MCF 10A (cell line): ENCODE data around the gene NEIL3. TPM values are rescaled to one million over a fixed set of nuclear protein-coding genes. Genes with fewer than 3 reads are reported as not detected.

Experiments used
- BruUV-seq: library from RNA; stranded (reverse); fragments of 400-500 nt; replicated peaks from 2 replicates; lab custom pipeline; 2021; lab: Mats Ljungman, UMichigan
- CTCF ChIA-PET: fragments of 300-600 bp; sonication (Branson Sonifier 250); formaldehyde crosslinking; extraction: SDS; loops from one replicate; lab custom pipeline; 2021; ENCODE audit warnings: antibody characterized with exemption, inconsistent platforms; lab: Yijun Ruan, JAX
- POLR2A ChIA-PET: fragments of 300-600, 350-650 bp; sonication (Branson Sonifier 250); formaldehyde crosslinking; extraction: SDS; loops from one replicate; lab custom pipeline; 2020; ENCODE audit warnings: antibody characterized with exemption, inconsistent platforms; lab: Yijun Ruan, JAX
- DNase-seq: peaks from one replicate; pipeline ENCODE4 v3.0.0-alpha.2; 2018; ENCODE audit not compliant: unreplicated experiment
- H3K27ac Mint-ChIP-seq: one replicate; pipeline ENCODE4 v1.8.0; 2022; ENCODE audit warnings: mild to moderate bottlenecking, low read depth, mixed read lengths; ENCODE audit not compliant: unreplicated experiment
- H3K27me3 Mint-ChIP-seq: one replicate; pipeline ENCODE4 v1.8.0; 2022; ENCODE audit warnings: mixed read lengths; ENCODE audit not compliant: insufficient read depth, unreplicated experiment
- H3K36me3 Mint-ChIP-seq: one replicate; pipeline ENCODE4 v1.8.0; 2022; ENCODE audit warnings: mild to moderate bottlenecking, moderate library complexity, mixed read lengths; ENCODE audit not compliant: insufficient read depth, unreplicated experiment
- H3K4me1 Mint-ChIP-seq: one replicate; pipeline ENCODE4 v1.8.0; 2022; ENCODE audit warnings: mixed read lengths; ENCODE audit not compliant: insufficient read depth, unreplicated experiment
- H3K4me3 Mint-ChIP-seq: one replicate; pipeline ENCODE4 v1.8.0; 2022; ENCODE audit warnings: mild to moderate bottlenecking, moderate library complexity, mixed read lengths; ENCODE audit not compliant: unreplicated experiment
- H3K9me3 Mint-ChIP-seq: one replicate; pipeline ENCODE4 v1.8.0; 2022; ENCODE audit warnings: mixed read lengths; ENCODE audit not compliant: unreplicated experiment
- CTCF ChIP-seq: fragments of 200-600 bp; IDR thresholded peaks from one replicate; pipeline ENCODE4 v1.8.0; 2022; ENCODE audit warnings: antibody characterized with exemption, mild to moderate bottlenecking; ENCODE audit not compliant: unreplicated experiment
- intact Hi-C: fragments of 100-400 bp; cut with micrococcal nuclease; formaldehyde crosslinking; loops from 2 replicates; pipeline ENCODE4 v1.14.1; 2022
- total RNA-seq: library from RNA; stranded (reverse); gene quantifications from 2 replicates; pipeline ENCODE4 v1.2.3, GENCODE V29; 2022

NEIL3 gene
- total RNA-seq, 1 experiment from 2014 or later, result 5.8 TPM

- no peak for TF ChIP-seq CTCF
- Mint-ChIP-seq H3K27me3 (no peaks in the 10 kb centered on the region), H3K9me3 (no peaks in the 10 kb centered on the region), H3K4me1 (no peaks in the 10 kb centered on the region), H3K36me3 (no peaks in the 10 kb centered on the region), H3K27ac (no peak overlapping the region), H3K4me3 (no peak overlapping the region)
- ChIA-PET POLR2A (no interaction called here), CTCF (no interaction called here)
- intact Hi-C loops, result no loop called here
- BruUV-seq, result no TSS peak
- no peak for DNase-seq
Measured at GRCh38 chr4:177404986-177405385, 95.3 kb downstream of the NEIL3 start.

- Mint-ChIP-seq H3K27ac (no peak overlapping the region), H3K27me3 (no peaks in the 10 kb centered on the region), H3K9me3 (no peaks in the 10 kb centered on the region), H3K36me3 (no peaks in the 10 kb centered on the region), H3K4me3 (no peak overlapping the region), H3K4me1 (no peaks in the 10 kb centered on the region)
- no peak for DNase-seq
- BruUV-seq, result no TSS peak
- TF ChIP-seq CTCF, result no peak
- ChIA-PET CTCF (no interaction called here), POLR2A (no interaction called here)
- intact Hi-C loops, result no loop called here
Measured at GRCh38 chr4:177405508-177405907, 95.8 kb downstream of the NEIL3 start.

GRCh38 chr4:177408023-177408422 lies 98.3 kb downstream of the NEIL3 start:
- Mint-ChIP-seq H3K4me1 (no peaks in the 10 kb centered on the region), H3K9me3 (no peaks in the 10 kb centered on the region), H3K27me3 (no peaks in the 10 kb centered on the region), H3K36me3 (no peaks in the 10 kb centered on the region), H3K4me3 (no peak overlapping the region), H3K27ac (no peak overlapping the region)
- TF ChIP-seq CTCF, result no peak
- intact Hi-C loops, result no loop called here
- no TSS peak for BruUV-seq
- no peak for DNase-seq
- ChIA-PET CTCF (no interaction called here), POLR2A (no interaction called here)

GRCh38 chr4:177410566-177410965 lies 100.9 kb downstream of the NEIL3 start:
- BruUV-seq, result no TSS peak
- POLR2A ChIA-PET, result interaction anchor here (0.6 kb wide), 1 partner anchor 104 kb away, joined by 3 read pairs; no protein-coding TSS in a partner anchor
- Mint-ChIP-seq H3K4me3 (no peak overlapping the region), H3K9me3 (no peaks in the 10 kb centered on the region), H3K27me3 (no peaks in the 10 kb centered on the region), H3K36me3 (no peaks in the 10 kb centered on the region), H3K4me1 (no peaks in the 10 kb centered on the region), H3K27ac (no peak overlapping the region)
- no peak for DNase-seq
- CTCF ChIA-PET, result no interaction called here
- intact Hi-C loops, result no loop called here
- no peak for TF ChIP-seq CTCF
